ENCODE results near the gene SNAI3.

DNA sequence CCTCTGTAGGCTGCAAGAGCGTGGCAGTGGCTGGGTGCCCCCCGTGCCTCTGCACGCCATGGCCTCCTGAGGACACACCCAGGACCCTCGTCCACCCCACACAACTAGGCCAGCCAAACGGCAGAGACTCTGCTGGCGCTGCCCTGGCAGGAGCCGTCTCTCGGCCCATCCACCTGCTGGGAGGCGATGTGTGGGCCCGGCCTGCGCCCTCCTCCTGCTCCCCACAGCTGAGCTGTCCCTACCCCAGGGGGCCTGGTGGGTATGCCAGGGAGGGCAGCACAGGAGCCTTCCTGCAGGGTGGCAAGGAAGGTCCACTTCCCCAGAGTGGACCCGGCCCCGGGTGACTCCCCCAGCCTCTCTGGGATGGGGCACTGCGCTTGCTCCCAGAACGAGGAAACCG is 12.9 kb upstream of the SNAI3 start:
- no peak for TF ChIP-seq CTCF (IDR thresholded peaks at IDR 0.05)
- no peak for TF ChIP-seq POLR2AphosphoS5 (IDR thresholded peaks at IDR 0.05)
- TF ChIP-seq POLR2A (IDR thresholded peaks at IDR 0.05): no peak

Measured in stomach (tissue), 4 donors.